Neutrophil (primary cell): ENCODE results near the gene HOXB5.

Source experiments
- H3K27ac ChIP-seq: fragments of 200-600 bp; sonication (generic); 2 replicates; pipeline ENCODE4 v1.5.1; 2016; ENCODE audit warnings: mild to moderate bottlenecking, moderate library complexity
- H3K27me3 ChIP-seq: fragments of 200-600 bp; sonication (generic); 2 replicates; pipeline ENCODE4 v1.6.0; 2016; ENCODE audit warnings: mild to moderate bottlenecking
- H3K36me3 ChIP-seq: fragments of 200-600 bp; sonication (generic); 2 replicates; pipeline ENCODE4 v1.5.1; 2017
- H3K4me1 ChIP-seq, 2 experiments: fragments of 200-600 bp in 1 of 2; sonication (generic) in 1 of 2; 1 replicate in 1 of 2; 2 replicates in 1 of 2; pipeline versions ENCODE4 v1.5.1 to v1.6.1; 2013 to 2016; ENCODE audit warnings: low read depth in 1 of 2, low read length in 1 of 2, mild to moderate bottlenecking in 1 of 2, moderate library complexity in 1 of 2; ENCODE audit not compliant: control insufficient read depth in 1 of 2, insufficient read depth in 1 of 2
- H3K4me3 ChIP-seq, 2 experiments: fragments of 200-600 bp in 1 of 2; sonication (generic) in 1 of 2; 1 replicate in 1 of 2; 2 replicates in 1 of 2; pipeline ENCODE4 v1.5.1; 2013 to 2016; ENCODE audit warnings: low read depth in 1 of 2, low read length in 1 of 2, mild to moderate bottlenecking in 1 of 2, moderate library complexity in 1 of 2
- H3K9me3 ChIP-seq: fragments of 200-600 bp; sonication (generic); 2 replicates; pipeline ENCODE4 v1.5.1; 2016
- CTCF ChIP-seq: fragments of 200-600 bp; sonication (generic); IDR thresholded peaks from 2 replicates; pipeline ENCODE4 v1.5.1; 2016; ENCODE audit warnings: antibody characterized with exemption

Gene HOXB5

GRCh38 chr17:48559840-48560817 lies 33.5 kb downstream of the HOXB5 start:
- no peaks in the 10 kb centered on the region for H3K36me3 ChIP-seq
- no peak overlapping the region for H3K4me3 ChIP-seq
- H3K9me3 ChIP-seq: no peaks in the 10 kb centered on the region
- H3K4me1 ChIP-seq: no peaks in the 10 kb centered on the region
- no peak for TF ChIP-seq CTCF
- peaks cover 100% of the 10 kb centered on the region for H3K27me3 ChIP-seq
- no peak overlapping the region for H3K27ac ChIP-seq

GRCh38 chr17:48559122-48559839 lies 34.3 kb downstream of the HOXB5 start:
- Histone ChIP-seq H3K4me1 (no peaks in the 10 kb centered on the region), H3K4me3 (no peak overlapping the region), H3K27me3 (peaks cover 100% of the 10 kb centered on the region), H3K36me3 (no peaks in the 10 kb centered on the region), H3K9me3 (no peaks in the 10 kb centered on the region), H3K27ac (no peak overlapping the region)
- no peak for TF ChIP-seq CTCF

GRCh38 chr17:48558831-48559121 lies 34.8 kb downstream of the HOXB5 start:
- Histone ChIP-seq H3K4me3 (no peak overlapping the region), H3K4me1 (no peaks in the 10 kb centered on the region), H3K27me3 (peaks cover 100% of the 10 kb centered on the region), H3K9me3 (no peaks in the 10 kb centered on the region), H3K36me3 (no peaks in the 10 kb centered on the region), H3K27ac (no peak overlapping the region)
- TF ChIP-seq CTCF: no peak

DNA sequence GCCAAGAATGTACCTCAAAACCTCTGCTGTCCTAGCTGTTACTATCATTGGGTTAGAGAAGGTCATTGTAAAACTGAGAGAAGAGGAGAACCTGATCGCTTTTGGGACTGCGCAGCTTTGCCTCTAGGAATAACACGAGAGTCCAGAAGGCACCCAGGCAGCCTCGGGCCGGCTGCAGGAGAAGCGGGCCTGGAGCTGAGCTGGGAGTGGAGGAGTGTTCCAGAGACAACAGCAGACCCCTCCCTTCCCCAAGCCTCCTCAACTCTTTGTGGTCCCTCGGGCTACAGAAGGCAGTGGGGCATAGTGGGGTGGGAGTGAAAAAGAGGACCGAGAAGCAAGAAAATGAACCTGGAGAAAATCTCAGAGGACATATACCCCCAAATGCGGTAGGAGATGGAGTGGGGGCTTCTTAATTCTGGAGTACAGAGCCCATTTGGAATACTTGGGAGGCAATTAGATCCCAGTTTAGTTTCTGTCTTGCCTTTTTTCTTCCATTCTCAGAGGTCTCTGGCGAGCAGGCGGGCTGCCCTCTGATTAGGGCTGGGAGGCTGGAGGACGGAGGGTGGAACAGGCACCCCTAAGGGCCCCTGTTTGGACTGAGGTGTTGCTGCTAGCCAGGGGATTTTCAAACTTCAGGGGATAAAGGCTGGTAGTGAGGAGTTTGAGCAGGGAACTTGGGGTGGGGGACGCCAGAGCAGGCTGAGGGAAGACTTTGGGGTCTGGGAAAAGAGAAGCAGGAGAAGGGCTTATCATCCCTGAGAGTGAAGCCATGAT lies 35.3 kb downstream of the HOXB5 start:
- Histone ChIP-seq H3K9me3 (no peaks in the 10 kb centered on the region), H3K4me3 (no peak overlapping the region), H3K36me3 (no peaks in the 10 kb centered on the region), H3K27me3 (peaks cover 100% of the 10 kb centered on the region), H3K27ac (no peak overlapping the region), H3K4me1 (no peaks in the 10 kb centered on the region)
- TF ChIP-seq CTCF: no peak

DNA sequence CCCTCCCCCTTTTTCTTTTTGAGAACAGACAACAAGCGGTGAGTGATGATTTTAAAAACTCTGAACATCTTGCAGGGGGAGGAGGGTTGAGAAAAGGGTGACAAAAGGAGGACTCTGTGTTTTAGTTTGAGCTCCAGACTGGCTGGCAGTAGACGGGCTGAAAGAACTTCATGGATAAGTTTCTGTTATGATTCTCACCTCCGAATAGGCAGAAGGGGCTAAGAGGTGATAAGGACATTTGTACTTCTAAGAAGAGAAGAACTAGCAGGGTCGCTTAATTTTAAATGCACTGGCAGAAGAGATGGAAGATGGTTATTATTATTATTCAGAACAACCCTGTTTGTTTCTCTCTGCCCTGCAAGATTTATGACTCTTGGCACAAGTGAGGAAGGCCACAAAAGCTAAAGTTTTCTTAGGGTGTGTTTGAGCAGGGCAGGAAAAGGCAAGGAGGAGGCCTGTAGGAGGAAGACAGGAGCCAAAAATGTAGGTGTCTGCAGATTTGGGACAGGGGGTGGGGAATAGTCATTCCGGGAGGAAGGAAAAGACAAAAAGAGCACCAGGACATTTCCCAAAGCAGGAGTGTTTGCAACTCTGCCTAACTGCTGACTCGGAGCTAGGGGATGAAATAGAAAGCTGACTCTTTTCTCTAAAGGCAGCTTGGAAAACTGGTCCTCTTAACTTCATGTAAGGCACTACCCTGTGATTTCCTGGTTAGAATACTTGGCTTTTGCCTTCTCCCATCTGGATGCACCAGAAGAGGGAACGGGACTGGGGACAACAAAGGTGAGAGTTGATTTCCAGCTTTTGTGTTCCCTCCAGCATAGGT lies 36.8 kb downstream of the HOXB5 start:
- Histone ChIP-seq H3K36me3 (no peaks in the 10 kb centered on the region), H3K27me3 (peaks cover 100% of the 10 kb centered on the region), H3K4me3 (no peak overlapping the region), H3K9me3 (no peaks in the 10 kb centered on the region), H3K4me1 (no peaks in the 10 kb centered on the region), H3K27ac (no peak overlapping the region)
- TF ChIP-seq CTCF: no peak
